Loucy (cell line): ENCODE results near the gene CYGB.

Source experiments
- H2AFZ ChIP-seq: fragments of 200-600 bp; sonication (generic); 2 replicates; pipeline ENCODE4 v1.6.0; 2016; ENCODE audit warnings: antibody characterized with exemption, mild to moderate bottlenecking, low read length, moderate library complexity
- H3F3A ChIP-seq: fragments of 200-600 bp; 2 replicates; pipeline ENCODE4 v1.6.0; 2016; ENCODE audit warnings: antibody characterized with exemption, low read depth, mild to moderate bottlenecking
- H3K27me3 ChIP-seq: fragments of 200-600 bp; sonication (generic); 2 replicates; pipeline ENCODE4 v1.6.1; 2014; ENCODE audit warnings: low read length, mild to moderate bottlenecking; ENCODE audit not compliant: insufficient read depth, poor library complexity, severe bottlenecking
- H3K36me3 ChIP-seq: fragments of 200-600 bp; sonication (generic); 2 replicates; pipeline ENCODE4 v1.6.1; 2016; ENCODE audit warnings: low read length; ENCODE audit not compliant: insufficient read depth
- H3K4me1 ChIP-seq: fragments of 200-600 bp; sonication (generic); 2 replicates; pipeline ENCODE4 v1.5.1; 2014; ENCODE audit warnings: low read length, mild to moderate bottlenecking; ENCODE audit not compliant: insufficient read depth, poor library complexity, severe bottlenecking
- H3K4me2 ChIP-seq: fragments of 200-600 bp; sonication (generic); 2 replicates; pipeline ENCODE4 v1.6.0; 2014; ENCODE audit warnings: antibody characterized with exemption, low read length, low read depth, mild to moderate bottlenecking; ENCODE audit not compliant: poor library complexity, severe bottlenecking
- H3K4me3 ChIP-seq: fragments of 200-600 bp; sonication (generic); 2 replicates; pipeline ENCODE4 v1.5.1; 2014; ENCODE audit warnings: low read length, mild to moderate bottlenecking, mixed read lengths; ENCODE audit not compliant: poor library complexity, severe bottlenecking
- H3K79me2 ChIP-seq: fragments of 200-600 bp; sonication (generic); 2 replicates; pipeline ENCODE4 v1.6.1; 2014; ENCODE audit warnings: low read length; ENCODE audit not compliant: insufficient read depth
- H3K9ac ChIP-seq: fragments of 200-600 bp; sonication (generic); 2 replicates; pipeline ENCODE4 v1.6.0; 2014; ENCODE audit warnings: mild to moderate bottlenecking, low read depth, low read length, moderate library complexity; ENCODE audit not compliant: poor library complexity, severe bottlenecking
- H3K9me2 ChIP-seq: fragments of 200-600 bp; sonication (generic); replicated peaks from 2 replicates; pipeline ENCODE4 v1.6.1; 2016; ENCODE audit warnings: low read depth, low read length, mixed read lengths
- H3K9me3 ChIP-seq: fragments of 200-600 bp; sonication (generic); 2 replicates; pipeline ENCODE4 v1.6.1; 2014; ENCODE audit warnings: mild to moderate bottlenecking, antibody characterized with exemption, low read length, low read depth; ENCODE audit not compliant: insufficient read depth
- H4K20me1 ChIP-seq: fragments of 200-600 bp; sonication (generic); 2 replicates; pipeline ENCODE4 v1.6.0; 2014; ENCODE audit warnings: antibody characterized with exemption, low read length, mild to moderate bottlenecking; ENCODE audit not compliant: insufficient read depth, poor library complexity, severe bottlenecking
- CTCF ChIP-seq: fragments of 200-600 bp; sonication (generic); conservative IDR thresholded peaks from 2 replicates; pipeline ENCODE4 v1.5.1; 2014; ENCODE audit warnings: mild to moderate bottlenecking, antibody characterized with exemption, low read length
- EZH2phosphoT487 ChIP-seq: fragments of 200-600 bp; IDR thresholded peaks from 2 replicates; pipeline ENCODE4 v1.6.1; 2018; ENCODE audit warnings: antibody characterized with exemption, mild to moderate bottlenecking, moderate library complexity, borderline replicate concordance

CYGB gene

DNA sequence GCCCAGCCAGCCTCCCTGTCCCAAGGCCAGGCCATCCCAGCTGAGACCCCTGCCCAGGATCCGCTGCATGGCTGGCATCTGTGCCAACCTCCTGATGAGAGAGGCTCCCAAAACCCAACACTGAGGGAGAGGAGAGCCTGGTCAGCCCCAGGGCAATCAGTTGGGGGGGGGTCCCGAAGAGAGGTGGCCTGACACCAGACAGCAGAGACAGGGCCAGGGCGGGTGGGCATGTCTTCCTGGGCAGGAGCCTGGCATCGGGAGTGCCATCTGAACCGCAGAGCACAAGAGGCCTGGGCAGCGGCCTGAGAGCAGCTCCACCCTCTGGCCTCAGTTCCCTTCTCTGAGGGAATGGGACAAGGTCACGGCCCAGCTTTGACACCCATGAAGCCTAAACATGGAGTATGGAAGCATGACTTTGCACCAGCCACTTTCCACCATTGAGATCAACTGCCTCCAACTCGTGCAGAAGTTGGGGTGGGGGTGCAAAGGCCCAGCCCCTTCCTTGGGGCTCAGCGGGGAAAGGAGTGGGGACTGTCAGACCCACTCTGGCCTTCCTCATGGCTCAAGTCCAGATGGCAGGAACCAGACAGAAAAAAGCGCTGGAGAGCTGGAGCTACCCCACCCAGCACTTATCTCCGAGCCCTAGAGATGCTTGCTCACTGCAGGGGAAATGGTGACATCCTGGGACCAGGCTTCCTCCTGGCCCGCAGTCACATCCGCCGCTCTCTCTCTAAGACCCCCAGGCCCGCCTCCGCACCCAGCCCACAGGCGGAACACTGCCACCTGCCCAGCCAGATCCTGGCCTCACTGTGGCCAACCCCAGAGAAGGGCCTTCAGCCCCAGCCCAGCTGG, 46.0 kb downstream of the CYGB start:
- H3F3A ChIP-seq = no peaks in the 10 kb centered on the region
- H3K36me3 ChIP-seq = no peaks in the 10 kb centered on the region
- no peak overlapping the region for H3K9ac ChIP-seq
- H3K4me3 ChIP-seq = no peak overlapping the region
- H3K79me2 ChIP-seq = no peaks in the 10 kb centered on the region
- H3K27me3 ChIP-seq = no peaks in the 10 kb centered on the region
- no peak overlapping the region for H3K4me2 ChIP-seq
- peaks cover 19% of the 10 kb centered on the region for H3K4me1 ChIP-seq
- no peaks in the 10 kb centered on the region for H3K9me2 ChIP-seq
- H2AFZ ChIP-seq = no peak overlapping the region
- no peak for TF ChIP-seq EZH2phosphoT487
- no peak for TF ChIP-seq CTCF
- H4K20me1 ChIP-seq = no peaks in the 10 kb centered on the region
- H3K9me3 ChIP-seq = no peaks in the 10 kb centered on the region

GRCh38 chr17:76490112-76490710, 47.3 kb downstream of the CYGB start:
- Histone ChIP-seq H2AFZ (no peak overlapping the region), H3K9me2 (no peaks in the 10 kb centered on the region), H3F3A (no peaks in the 10 kb centered on the region), H4K20me1 (no peaks in the 10 kb centered on the region), H3K79me2 (no peaks in the 10 kb centered on the region), H3K9me3 (no peaks in the 10 kb centered on the region), H3K27me3 (no peaks in the 10 kb centered on the region), H3K9ac (no peak overlapping the region), H3K36me3 (no peaks in the 10 kb centered on the region), H3K4me3 (no peak overlapping the region), H3K4me2 (no peak overlapping the region), H3K4me1 (peaks cover 19% of the 10 kb centered on the region)
- TF ChIP-seq EZH2phosphoT487 (no peak), CTCF (no peak)

- TF ChIP-seq CTCF = no peak
- TF ChIP-seq EZH2phosphoT487 = no peak
- Histone ChIP-seq H3K79me2 (no peaks in the 10 kb centered on the region), H3K4me1 (peaks cover 6% of the 10 kb centered on the region), H3K27me3 (no peaks in the 10 kb centered on the region), H3F3A (no peaks in the 10 kb centered on the region), H4K20me1 (no peaks in the 10 kb centered on the region), H3K9me2 (no peaks in the 10 kb centered on the region), H3K4me2 (no peak overlapping the region), H3K36me3 (no peaks in the 10 kb centered on the region), H2AFZ (no peak overlapping the region), H3K9me3 (no peaks in the 10 kb centered on the region), H3K9ac (no peak overlapping the region), H3K4me3 (no peak overlapping the region)
Observed at GRCh38 chr17:76487451-76488192, 49.9 kb downstream of the CYGB start.
